HepG2 (cell line): Measurements from ENCODE around the gene SSBP4.

Experiments
- CCAR2 ChIP-seq: fragments of 200-400 bp; formaldehyde crosslinking; optimal IDR thresholded peaks from 2 replicates; pipeline ENCODE3; 2018; ENCODE audit warnings: low read depth, mild to moderate bottlenecking, low read length, moderate library complexity
- POLR2A ChIP-seq, 2 experiments: IDR thresholded peaks; 2 replicates each; pipeline ENCODE4 v1.6.1; 2011; ENCODE audit warnings: low read depth in 2 of 2, low read length in 2 of 2, mild to moderate bottlenecking in 1 of 2, moderate library complexity in 1 of 2; ENCODE audit not compliant: insufficient read depth in 1 of 2
- SMC3 ChIP-seq: IDR thresholded peaks from 2 replicates; pipeline ENCODE4 v1.6.1; 2011; ENCODE audit warnings: low read length, improper control_type of control experiment
- U2AF1 ChIP-seq: fragments of 200-400 bp; formaldehyde crosslinking; optimal IDR thresholded peaks from 2 replicates; pipeline ENCODE3; 2017; ENCODE audit warnings: mild to moderate bottlenecking, low read depth, low read length
- ZNF3 ChIP-seq: IDR thresholded peaks from 2 replicates; pipeline ENCODE4 v1.7.0; 2017; ENCODE audit warnings: inconsistent platforms
- ZNF747 ChIP-seq: sonication (generic); formaldehyde crosslinking; IDR thresholded peaks from 2 replicates; pipeline ENCODE4 v1.8.1; 2023; ENCODE audit warnings: missing genetic modification reagents, mild to moderate bottlenecking, borderline replicate concordance

- TF ChIP-seq POLR2A (IDR thresholded peaks at IDR 0.05; ENCODE audit: insufficient read depth in 1 of 2, low read depth in 2 of 2, low read length in 2 of 2): no peak
- no peak for TF ChIP-seq ZNF747 (CRISPR knock-in tag)
- TF ChIP-seq SMC3: no peak
- TF ChIP-seq ZNF3: no peak
- no peak for TF ChIP-seq U2AF1
- no peak for TF ChIP-seq CCAR2
Observed at GRCh38 chr19:18445262-18445948, 26.2 kb downstream of the SSBP4 start.
